ENCODE results near the gene SCN10A. TPM values are rescaled to one million over a fixed set of nuclear protein-coding genes. Genes with fewer than 3 reads are reported as not detected.

Gene SCN10A
- total RNA-seq, 6 experiments from 2014 or later: not detected

DNA sequence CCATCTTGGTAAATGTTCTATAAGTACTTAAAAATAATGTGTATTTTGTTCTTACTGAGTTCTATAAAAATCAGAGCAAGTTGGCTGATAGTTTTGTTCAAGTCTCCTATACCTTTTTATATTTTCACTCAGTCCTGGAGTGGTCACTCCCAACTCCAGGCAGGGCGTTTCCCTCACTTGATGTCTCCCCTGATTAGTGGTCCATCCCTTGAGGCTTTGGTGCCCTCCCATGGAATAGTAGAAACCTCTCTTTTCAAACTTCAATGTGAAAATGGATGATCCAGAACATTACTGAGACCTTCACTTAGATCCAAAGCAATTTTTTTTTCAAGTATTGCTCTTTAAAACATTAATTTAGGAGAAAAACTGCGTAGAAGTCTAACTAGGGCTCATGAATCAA lies 25.0 kb upstream of the SCN10A start:
- DNase-seq (no peak), ATAC-seq (no peak)
- TF ChIP-seq POLR2A (IDR thresholded peaks at IDR 0.05) (no peak), CTCF (IDR thresholded peaks at IDR 0.05) (no peak)
- Histone ChIP-seq H3K27me3 (no peaks in the 10 kb centered on the region), H3K27ac (no peak overlapping the region), H3K9me3 (no peaks in the 10 kb centered on the region), H3K4me1 (no peaks in the 10 kb centered on the region), H3K36me3 (no peaks in the 10 kb centered on the region), H3K4me3 (no peak overlapping the region)
- intact Hi-C loops (cut with DNase I): loop anchor here in 1 of 2 donors (5.0 kb wide), 1 partner anchor 319 kb away; no protein-coding TSS in a partner anchor
- 40% methylated on average over 2 of the region's 2 CpGs for WGBS (ENCODE audit: insufficient coverage, low coverage, low lambda C conversion rate, missing lambda C conversion rate)

DNA sequence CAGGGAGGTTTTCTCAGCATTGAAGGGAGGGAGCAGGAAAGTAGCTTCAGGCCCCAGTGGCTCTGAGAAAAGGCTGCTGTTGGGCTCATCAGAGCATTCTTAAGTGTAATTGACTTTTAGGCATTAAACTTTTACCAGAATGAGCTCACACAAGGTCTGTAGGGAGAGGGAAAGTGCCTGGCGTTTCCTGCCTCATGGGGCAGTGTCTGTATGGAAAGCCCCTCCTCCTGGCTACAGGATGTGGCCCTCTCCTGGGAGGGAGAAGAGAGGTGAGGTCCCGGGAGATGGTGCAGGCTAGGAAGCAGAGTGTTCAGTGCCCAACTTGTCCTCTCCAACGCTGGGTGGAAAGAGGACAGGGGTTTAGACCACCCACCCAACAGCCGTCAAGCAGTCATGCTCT lies 21.3 kb upstream of the SCN10A start:
- DNase-seq (no peak), ATAC-seq (no peak)
- intact Hi-C loops (cut with DNase I): no loop called here
- H3K27me3 ChIP-seq: no peaks in the 10 kb centered on the region
- TF ChIP-seq POLR2A (IDR thresholded peaks at IDR 0.05) (no peak), CTCF (IDR thresholded peaks at IDR 0.05) (no peak)
- no peaks in the 10 kb centered on the region for H3K36me3 ChIP-seq
- no peaks in the 10 kb centered on the region for H3K9me3 ChIP-seq
- H3K4me3 ChIP-seq: no peak overlapping the region
- WGBS (ENCODE audit: insufficient coverage, low coverage, low lambda C conversion rate, missing lambda C conversion rate): 17% methylated on average over 1 of the region's 4 CpGs
- H3K27ac ChIP-seq: no peak overlapping the region
- no peaks in the 10 kb centered on the region for H3K4me1 ChIP-seq

- 39% methylated on average over 2 of the region's 5 CpGs for WGBS (ENCODE audit: insufficient coverage, low coverage, low lambda C conversion rate, missing lambda C conversion rate)
- no peak for ATAC-seq
- H3K27me3 ChIP-seq: no peaks in the 10 kb centered on the region
- no peak for DNase-seq
- H3K4me1 ChIP-seq: no peaks in the 10 kb centered on the region
- no peaks in the 10 kb centered on the region for H3K36me3 ChIP-seq
- no peak overlapping the region for H3K27ac ChIP-seq
- no peak for TF ChIP-seq POLR2A (IDR thresholded peaks at IDR 0.05)
- TF ChIP-seq CTCF (IDR thresholded peaks at IDR 0.05): no peak
- H3K9me3 ChIP-seq: no peaks in the 10 kb centered on the region
- H3K4me3 ChIP-seq: no peak overlapping the region
- intact Hi-C loops (cut with DNase I): no loop called here
These were observed 20.5 kb upstream of the SCN10A start for GRCh38 chr3:38836561-38836960.

GRCh38 chr3:38835939-38836338 lies 19.9 kb upstream of the SCN10A start:
- Histone ChIP-seq H3K4me3 (no peak overlapping the region), H3K27me3 (no peaks in the 10 kb centered on the region), H3K9me3 (no peaks in the 10 kb centered on the region), H3K4me1 (no peaks in the 10 kb centered on the region), H3K27ac (no peak overlapping the region), H3K36me3 (no peaks in the 10 kb centered on the region)
- ATAC-seq: no peak
- no peak for DNase-seq
- intact Hi-C loops (cut with DNase I): no loop called here
- WGBS (ENCODE audit: insufficient coverage, low coverage, low lambda C conversion rate, missing lambda C conversion rate): 47% methylated on average over 3 of the region's 3 CpGs
- TF ChIP-seq POLR2A (IDR thresholded peaks at IDR 0.05) (no peak), CTCF (IDR thresholded peaks at IDR 0.05) (no peak)

DNA sequence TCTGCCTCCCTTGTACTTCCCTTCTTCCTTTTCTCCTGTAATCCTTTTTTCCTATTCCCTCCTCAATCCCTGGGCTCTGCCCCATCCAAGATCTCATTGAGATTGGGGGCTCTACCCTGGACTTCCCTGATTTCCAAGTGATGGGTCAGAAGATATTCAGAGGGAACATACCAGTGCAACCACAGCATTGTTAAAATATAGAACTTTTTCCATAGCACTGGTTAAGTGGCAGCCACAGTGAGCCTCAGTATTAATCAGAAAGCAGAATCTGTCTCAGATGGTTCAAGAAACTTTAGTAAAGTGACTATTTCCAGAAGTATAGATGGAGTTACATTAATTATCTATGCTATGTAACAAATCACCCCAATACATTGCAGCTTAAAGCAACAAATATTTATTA lies 18.7 kb upstream of the SCN10A start:
- Histone ChIP-seq H3K36me3 (no peaks in the 10 kb centered on the region), H3K27me3 (no peaks in the 10 kb centered on the region), H3K4me1 (no peaks in the 10 kb centered on the region), H3K4me3 (no peak overlapping the region), H3K27ac (no peak overlapping the region), H3K9me3 (no peaks in the 10 kb centered on the region)
- intact Hi-C loops (cut with DNase I): no loop called here
- no peak for ATAC-seq
- DNase-seq: no peak
- TF ChIP-seq POLR2A (IDR thresholded peaks at IDR 0.05): no peak
- TF ChIP-seq CTCF (IDR thresholded peaks at IDR 0.05): no peak

Measured in right lobe of liver (tissue), 6 donors.